Measurements from ENCODE around the gene JARID2.

JARID2 gene

GRCh38 chr6:15441981-15442380 lies 196.1 kb downstream of the JARID2 start:
- H3K27me3 ChIP-seq (ENCODE audit: control insufficient read depth, insufficient read depth, low read length): no peaks in the 10 kb centered on the region
- TF ChIP-seq CTCF (IDR thresholded peaks at IDR 0.05): no peak
- H3K9me3 ChIP-seq (ENCODE audit: control insufficient read depth, low read length): no peaks in the 10 kb centered on the region
- no peak overlapping the region for H3K4me3 ChIP-seq (ENCODE audit: low read depth, low read length)
- peaks cover 3% of the 10 kb centered on the region for H3K4me1 ChIP-seq
- H3K9ac ChIP-seq: no peak overlapping the region
- no peak overlapping the region for H2AFZ ChIP-seq
- no peaks in the 10 kb centered on the region for H3K36me3 ChIP-seq (ENCODE audit: control insufficient read depth, insufficient read depth, low read length)
- H3K4me2 ChIP-seq (ENCODE audit: low read length): no peak overlapping the region
- H3K27ac ChIP-seq: no peak overlapping the region
- H3K79me2 ChIP-seq: peaks cover 36% of the 10 kb centered on the region

- H3K4me3 ChIP-seq (ENCODE audit: low read depth, low read length): no peak overlapping the region
- H3K27ac ChIP-seq: no peak overlapping the region
- no peaks in the 10 kb centered on the region for H3K9me3 ChIP-seq (ENCODE audit: control insufficient read depth, low read length)
- no peaks in the 10 kb centered on the region for H3K36me3 ChIP-seq (ENCODE audit: control insufficient read depth, insufficient read depth, low read length)
- peaks cover 3% of the 10 kb centered on the region for H3K4me1 ChIP-seq
- H2AFZ ChIP-seq: no peak overlapping the region
- H3K27me3 ChIP-seq (ENCODE audit: control insufficient read depth, insufficient read depth, low read length): no peaks in the 10 kb centered on the region
- no peak overlapping the region for H3K9ac ChIP-seq
- H3K4me2 ChIP-seq (ENCODE audit: low read length): no peak overlapping the region
- TF ChIP-seq CTCF (IDR thresholded peaks at IDR 0.05): no peak
- H3K79me2 ChIP-seq: peaks cover 38% of the 10 kb centered on the region
These were observed 196.6 kb downstream of the JARID2 start for GRCh38 chr6:15442467-15442866.

GRCh38 chr6:15443119-15443830 lies 197.4 kb downstream of the JARID2 start:
- no peak for TF ChIP-seq CTCF (IDR thresholded peaks at IDR 0.05)
- Histone ChIP-seq H3K36me3 (ENCODE audit: control insufficient read depth, insufficient read depth, low read length) (no peaks in the 10 kb centered on the region), H3K9ac (no peak overlapping the region), H3K9me3 (ENCODE audit: control insufficient read depth, low read length) (no peaks in the 10 kb centered on the region), H2AFZ (no peak overlapping the region), H3K27me3 (ENCODE audit: control insufficient read depth, insufficient read depth, low read length) (no peaks in the 10 kb centered on the region), H3K79me2 (peaks cover 44% of the 10 kb centered on the region), H3K27ac (no peak overlapping the region), H3K4me2 (ENCODE audit: low read length) (no peak overlapping the region), H3K4me3 (ENCODE audit: low read depth, low read length) (no peak overlapping the region), H3K4me1 (peaks cover 3% of the 10 kb centered on the region)

- no peaks in the 10 kb centered on the region for H3K27me3 ChIP-seq (ENCODE audit: control insufficient read depth, insufficient read depth, low read length)
- no peaks in the 10 kb centered on the region for H3K9me3 ChIP-seq (ENCODE audit: control insufficient read depth, low read length)
- TF ChIP-seq CTCF (IDR thresholded peaks at IDR 0.05): no peak
- H3K4me2 ChIP-seq (ENCODE audit: low read length): no peak overlapping the region
- H3K4me1 ChIP-seq: peaks cover 3% of the 10 kb centered on the region
- no peak overlapping the region for H3K9ac ChIP-seq
- H2AFZ ChIP-seq: no peak overlapping the region
- H3K4me3 ChIP-seq (ENCODE audit: low read depth, low read length): no peak overlapping the region
- H3K27ac ChIP-seq: no peak overlapping the region
- H3K36me3 ChIP-seq (ENCODE audit: control insufficient read depth, insufficient read depth, low read length): no peaks in the 10 kb centered on the region
- peaks cover 47% of the 10 kb centered on the region for H3K79me2 ChIP-seq
These were observed 198.3 kb downstream of the JARID2 start for GRCh38 chr6:15444081-15444731.

Measured in parathyroid adenoma (tissue), 2 donors.